Inflammatory macrophage (primary cell): Measurements from ENCODE around the gene GANC.

ENCODE experiments used
- DNase-seq, 2 donors: peaks; one replicate each; pipeline ENCODE4 v3.0.0-alpha.2; 2020 to 2022

Gene GANC

GRCh38 chr15:42385206-42385979 is 112.4 kb downstream of the GANC start:
- peak; percentile 43 to 48 for DNase-seq

- DNase-seq, result no peak
Observed at GRCh38 chr15:42385980-42386700, 113.1 kb downstream of the GANC start.

- DNase-seq, result no peak
Observed at GRCh38 chr15:42387603-42388002, 114.6 kb downstream of the GANC start.

- no peak for DNase-seq
Observed at GRCh38 chr15:42392309-42393024, 119.5 kb downstream of the GANC start.

- no peak for DNase-seq
Observed at GRCh38 chr15:42394106-42394505, 121.1 kb downstream of the GANC start.

- DNase-seq, result no peak
Observed at GRCh38 chr15:42395838-42396237, 122.8 kb downstream of the GANC start.

GRCh38 chr15:42401544-42402454 is 128.8 kb downstream of the GANC start:
- DNase-seq, result peak in 1 of 2 donors; percentile 13

- DNase-seq, result peak; percentile 58 to 87
Observed at GRCh38 chr15:42402455-42403205, 129.6 kb downstream of the GANC start.

- no peak for DNase-seq
Observed at GRCh38 chr15:42403389-42403788, 130.4 kb downstream of the GANC start.

GRCh38 chr15:42404461-42405235 is 131.6 kb downstream of the GANC start:
- DNase-seq, result peak in 1 of 2 donors; percentile 4

- peak in 1 of 2 donors; percentile 13 for DNase-seq
Observed at GRCh38 chr15:42405863-42406482, 133.0 kb downstream of the GANC start.
